ENCODE results near the gene TNRC18.

DNA sequence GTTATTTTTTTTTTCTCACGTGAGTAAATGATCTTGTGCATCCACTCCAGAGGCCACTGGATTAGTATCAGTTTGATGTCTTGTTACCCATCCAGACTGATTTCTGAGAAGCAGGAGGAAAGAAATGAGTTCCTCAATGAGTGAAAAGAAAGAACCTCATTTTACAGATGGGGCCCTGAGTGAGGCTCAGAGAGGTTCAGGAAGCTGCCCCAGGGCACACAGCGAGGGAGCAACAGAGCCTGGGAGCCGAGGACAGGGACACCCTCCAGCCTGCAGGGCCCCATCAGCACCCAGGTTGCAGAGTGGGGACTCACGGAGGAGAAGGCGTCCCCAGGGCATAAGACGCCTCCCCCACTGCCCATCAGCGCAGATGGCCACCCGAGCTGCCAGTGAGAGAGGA, 30.9 kb upstream of the TNRC18 start:
- TF ChIP-seq, protein P1, sequence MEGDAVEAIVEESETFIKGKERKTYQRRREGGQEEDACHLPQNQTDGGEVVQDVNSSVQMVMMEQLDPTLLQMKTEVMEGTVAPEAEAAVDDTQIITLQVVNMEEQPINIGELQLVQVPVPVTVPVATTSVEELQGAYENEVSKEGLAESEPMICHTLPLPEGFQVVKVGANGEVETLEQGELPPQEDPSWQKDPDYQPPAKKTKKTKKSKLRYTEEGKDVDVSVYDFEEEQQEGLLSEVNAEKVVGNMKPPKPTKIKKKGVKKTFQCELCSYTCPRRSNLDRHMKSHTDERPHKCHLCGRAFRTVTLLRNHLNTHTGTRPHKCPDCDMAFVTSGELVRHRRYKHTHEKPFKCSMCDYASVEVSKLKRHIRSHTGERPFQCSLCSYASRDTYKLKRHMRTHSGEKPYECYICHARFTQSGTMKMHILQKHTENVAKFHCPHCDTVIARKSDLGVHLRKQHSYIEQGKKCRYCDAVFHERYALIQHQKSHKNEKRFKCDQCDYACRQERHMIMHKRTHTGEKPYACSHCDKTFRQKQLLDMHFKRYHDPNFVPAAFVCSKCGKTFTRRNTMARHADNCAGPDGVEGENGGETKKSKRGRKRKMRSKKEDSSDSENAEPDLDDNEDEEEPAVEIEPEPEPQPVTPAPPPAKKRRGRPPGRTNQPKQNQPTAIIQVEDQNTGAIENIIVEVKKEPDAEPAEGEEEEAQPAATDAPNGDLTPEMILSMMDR (IDR thresholded peaks at IDR 0.05): no peak
- TF ChIP-seq POLR2A (IDR thresholded peaks at IDR 0.05): no peak

Data from esophagus squamous epithelium (tissue), 4 donors.